HCT116 (cell line): Measurements from ENCODE around the gene MELTF. TPM values are rescaled to one million over a fixed set of nuclear protein-coding genes. Genes with fewer than 3 reads are reported as not detected.

Experiments used
- ATAC-seq: fragments of 200-7000 bp; cut with Tn5 transposase; 2 replicates; pipeline ENCODE4 v1.9.1; 2020; ENCODE audit warnings: mild to moderate bottlenecking, moderate library complexity
- BruUV-seq: library from RNA; stranded (reverse); fragments of 400-500 nt; replicated peaks from 2 replicates; lab custom pipeline; 2021; lab: Mats Ljungman, UMichigan
- CTCF ChIA-PET: fragments of 300-600 bp; sonication (Branson Sonifier 250); formaldehyde crosslinking; loops from one replicate; lab custom pipeline; 2021; ENCODE audit warnings: antibody characterized with exemption; lab: Charles Lee
- POLR2A ChIA-PET: fragments of 300-600, 350-600 bp; sonication (Branson Sonifier 250); formaldehyde crosslinking; loops from one replicate; lab custom pipeline; 2021; ENCODE audit warnings: antibody characterized with exemption; lab: Charles Lee
- RAD21 ChIA-PET, 2 experiments: fragments of 300-600 bp; sonication (Branson Sonifier 250); formaldehyde crosslinking; loops; one replicate each; lab custom pipeline; 2023; ENCODE audit warnings: low total read pairs in 2 of 2; ENCODE audit not compliant: uncharacterized antibody in 2 of 2, unreplicated experiment in 2 of 2, low non-redundant PET in 1 of 2; lab: Charles Lee
- DNase-seq: peaks from one replicate; pipeline ENCODE4 v3.0.0-alpha.2; 2010; ENCODE audit warnings: low read depth, low spot score
- H2AFZ ChIP-seq: fragments of 200-600 bp; shearing (Covaris generic), sonication (generic); 2 replicates; pipeline ENCODE4 v1.6.1; 2017; ENCODE audit warnings: low read depth, mixed run types, mixed read lengths, antibody characterized with exemption, low read length; ENCODE audit not compliant: poor library complexity, severe bottlenecking
- H3K27ac ChIP-seq: 2 replicates; pipeline ENCODE4 v1.5.1; 2012; ENCODE audit warnings: low read depth, low read length
- H3K27me3 ChIP-seq: fragments of 200-600 bp; sonication (generic); 2 replicates; pipeline ENCODE4 v1.6.1; 2016; ENCODE audit warnings: mixed run types, low read length, mixed read lengths; ENCODE audit not compliant: insufficient read depth
- H3K36me3 ChIP-seq, 2 experiments: fragments of 200-500 bp in 1 of 2; fragments of 200-600 bp in 1 of 2; sonication (Bioruptor generic) in 1 of 2; sonication (generic) in 1 of 2; 2 replicates each; pipeline versions ENCODE4 v1.5.1 to v1.6.1; 2014 to 2016; ENCODE audit warnings: low read length in 2 of 2, inconsistent platforms in 1 of 2, mixed read lengths in 1 of 2, mixed run types in 1 of 2; ENCODE audit not compliant: insufficient read depth in 2 of 2, control insufficient read depth in 1 of 2
- H3K4me1 ChIP-seq, 2 experiments: fragments of 200-600 bp in 1 of 2; sonication (generic) in 1 of 2; 2 replicates each; pipeline versions ENCODE4 v1.5.1 to v1.6.1; 2012 to 2017; ENCODE audit warnings: low read length in 2 of 2, inconsistent platforms in 1 of 2, mild to moderate bottlenecking in 1 of 2, mixed read lengths in 1 of 2, mixed run types in 1 of 2, moderate library complexity in 1 of 2; ENCODE audit not compliant: insufficient read depth in 2 of 2, control insufficient read depth in 1 of 2
- H3K4me2 ChIP-seq: fragments of 200-600 bp; sonication (generic); 2 replicates; pipeline ENCODE4 v1.6.1; 2017; ENCODE audit warnings: mixed run types, low read length, mixed read lengths
- H3K4me3 ChIP-seq, 2 experiments: fragments of 200-600 bp in 1 of 2; sonication (generic) in 1 of 2; replicated peaks in 1 of 2; 2 replicates each; pipeline ENCODE4 v1.5.1; 2011 to 2016; ENCODE audit warnings: low read length in 2 of 2, control low read depth in 1 of 2, low read depth in 1 of 2, mild to moderate bottlenecking in 1 of 2, mixed read lengths in 1 of 2, mixed run types in 1 of 2
- H3K79me2 ChIP-seq: fragments of 200-600 bp; sonication (generic); 2 replicates; pipeline ENCODE4 v1.6.1; 2017; ENCODE audit warnings: mild to moderate bottlenecking, mixed run types, low read length, moderate library complexity, mixed read lengths; ENCODE audit not compliant: insufficient read depth
- H3K9ac ChIP-seq: fragments of 200-600 bp; sonication (generic); 2 replicates; pipeline ENCODE4 v1.6.1; 2016; ENCODE audit warnings: low read length, mixed read lengths
- H3K9me2 ChIP-seq: fragments of 200-600 bp; sonication (generic), shearing (Covaris generic); 2 replicates; pipeline ENCODE4 v1.6.1; 2017; ENCODE audit warnings: mixed run types, mild to moderate bottlenecking, moderate library complexity; ENCODE audit not compliant: insufficient read depth
- H3K9me3 ChIP-seq, 2 experiments: fragments of 200-500 bp in 1 of 2; fragments of 200-600 bp in 1 of 2; sonication (Bioruptor generic) in 1 of 2; sonication (generic) in 1 of 2; 2 replicates each; pipeline ENCODE4 v1.6.1; 2014 to 2017; ENCODE audit warnings: low read length in 2 of 2, mixed read lengths in 2 of 2, inconsistent platforms in 1 of 2, low read depth in 1 of 2, mild to moderate bottlenecking in 1 of 2, mixed run types in 1 of 2, moderate library complexity in 1 of 2; ENCODE audit not compliant: control insufficient read depth in 1 of 2, insufficient read depth in 1 of 2
- H4K20me1 ChIP-seq: fragments of 200-600 bp; sonication (generic), shearing (Covaris generic); 2 replicates; pipeline ENCODE4 v1.6.1; 2017; ENCODE audit warnings: mixed run types, mild to moderate bottlenecking, moderate library complexity; ENCODE audit not compliant: insufficient read depth
- CBX3 ChIP-seq: IDR thresholded peaks from 2 replicates; pipeline ENCODE4 v1.6.1; 2012; ENCODE audit warnings: low read depth
- POLR2AphosphoS5 ChIP-seq: IDR thresholded peaks from 2 replicates; pipeline ENCODE4 v1.6.1; 2011; ENCODE audit warnings: mild to moderate bottlenecking, low read depth, low read length, moderate library complexity
- RAD21 ChIP-seq: IDR thresholded peaks from 2 replicates; pipeline ENCODE4 v1.6.1; 2012; ENCODE audit warnings: low read depth, mild to moderate bottlenecking
- SIN3A ChIP-seq: IDR thresholded peaks from 2 replicates; pipeline ENCODE4 v1.6.1; 2012; ENCODE audit warnings: low read depth
- SP1 ChIP-seq: IDR thresholded peaks from 2 replicates; pipeline ENCODE4 v1.6.1; 2012; ENCODE audit warnings: low read depth
- SRF ChIP-seq: IDR thresholded peaks from 2 replicates; pipeline ENCODE4 v1.6.1; 2012; ENCODE audit warnings: low read depth
- ZFX ChIP-seq: fragments of 450-650 bp; IDR thresholded peaks from 2 replicates; pipeline ENCODE4 v1.6.1; 2017
- ZNF274 ChIP-seq: fragments of 200-500 bp; sonication (Bioruptor generic); IDR thresholded peaks from 2 replicates; pipeline ENCODE4 v1.6.1; 2014; ENCODE audit warnings: mild to moderate bottlenecking, low read depth, low read length, inconsistent platforms
- intact Hi-C: fragments of 100-400 bp; cut with micrococcal nuclease; formaldehyde crosslinking; loops from 2 replicates; pipeline ENCODE4 v1.10.0; 2022
- total RNA-seq: library from RNA; stranded (reverse); gene quantifications from one replicate; pipeline ENCODE4 v1.2.1, GENCODE V29; 2021; ENCODE audit not compliant: unreplicated experiment

The MELTF gene
- total RNA-seq, 1 experiment from 2014 or later, result 47.6 TPM

- CTCF ChIA-PET, result no interaction called here
- H3K79me2 ChIP-seq, result no peaks in the 10 kb centered on the region
- no peak overlapping the region for H3K4me3 ChIP-seq
- H3K4me1 ChIP-seq, result peaks cover 0 to 10% of the 10 kb centered on the region in 2 experiments; a peak in 1 of 4 replicates
- H3K9me3 ChIP-seq, result peaks cover 3 to 5% of the 10 kb centered on the region in 2 experiments; a peak in 1 of 4 replicates
- no peak overlapping the region for H3K9ac ChIP-seq
- intact Hi-C loops, result no loop called here
- H3K27me3 ChIP-seq, result no peaks in the 10 kb centered on the region
- H3K9me2 ChIP-seq, result no peaks in the 10 kb centered on the region
- no peaks in the 10 kb centered on the region for H4K20me1 ChIP-seq
- TF ChIP-seq POLR2AphosphoS5 (no peak), CBX3 (peak; percentile 82; the same call in 1 of the 2 replicates)
- no peak for DNase-seq
- no peaks in the 10 kb centered on the region for H3K36me3 ChIP-seq
- H2AFZ ChIP-seq, result no peak overlapping the region
- no TSS peak for BruUV-seq
- RAD21 ChIA-PET, result no interaction called here
- no peak for ATAC-seq
- H3K27ac ChIP-seq, result no peak overlapping the region
- H3K4me2 ChIP-seq, result no peak overlapping the region
- POLR2A ChIA-PET, result no interaction called here
These were observed 46.4 kb downstream of the MELTF start for GRCh38 chr3:196983186-196983585.

GRCh38 chr3:196981657-196982056 is 48.0 kb downstream of the MELTF start:
- peaks cover 0 to 8% of the 10 kb centered on the region in 2 experiments; a peak in 1 of 4 replicates for H3K4me1 ChIP-seq
- no peak overlapping the region for H3K4me2 ChIP-seq
- no peak for DNase-seq
- H3K36me3 ChIP-seq, result no peaks in the 10 kb centered on the region
- ATAC-seq, result no peak
- no peak overlapping the region for H3K9ac ChIP-seq
- H4K20me1 ChIP-seq, result no peaks in the 10 kb centered on the region
- no peaks in the 10 kb centered on the region for H3K9me2 ChIP-seq
- no peaks in the 10 kb centered on the region for H3K27me3 ChIP-seq
- intact Hi-C loops, result no loop called here
- ChIA-PET RAD21 (no interaction called here), CTCF (no interaction called here)
- no peaks in the 10 kb centered on the region for H3K79me2 ChIP-seq
- BruUV-seq, result no TSS peak
- H3K27ac ChIP-seq, result no peak overlapping the region
- no peak overlapping the region for H3K4me3 ChIP-seq
- TF ChIP-seq SIN3A (no peak), RAD21 (no peak), SP1 (no peak), SRF (no peak), ZNF274 (no peak), ZFX (no peak)
- TF ChIP-seq, all 23 proteins: peak for 0
- Histone ChIP-seq H2AFZ (no peak overlapping the region), H3K9me3 (peaks cover 3 to 5% of the 10 kb centered on the region in 2 experiments; a peak in 1 of 4 replicates)
- POLR2A ChIA-PET, result no interaction called here
